HuH-7.5 (cell line): ENCODE measurements around the gene NXF3.
"Not testable (repeated sequence)": the region's sequence is repeated elsewhere in the genome, so short reads cannot be mapped to it uniquely, and the experiment has no call there.

Source experiments
- DNase-seq: peaks from one replicate; pipeline ENCODE4 v3.0.0; 2011; ENCODE audit warnings: low spot score

Gene NXF3, protein sequence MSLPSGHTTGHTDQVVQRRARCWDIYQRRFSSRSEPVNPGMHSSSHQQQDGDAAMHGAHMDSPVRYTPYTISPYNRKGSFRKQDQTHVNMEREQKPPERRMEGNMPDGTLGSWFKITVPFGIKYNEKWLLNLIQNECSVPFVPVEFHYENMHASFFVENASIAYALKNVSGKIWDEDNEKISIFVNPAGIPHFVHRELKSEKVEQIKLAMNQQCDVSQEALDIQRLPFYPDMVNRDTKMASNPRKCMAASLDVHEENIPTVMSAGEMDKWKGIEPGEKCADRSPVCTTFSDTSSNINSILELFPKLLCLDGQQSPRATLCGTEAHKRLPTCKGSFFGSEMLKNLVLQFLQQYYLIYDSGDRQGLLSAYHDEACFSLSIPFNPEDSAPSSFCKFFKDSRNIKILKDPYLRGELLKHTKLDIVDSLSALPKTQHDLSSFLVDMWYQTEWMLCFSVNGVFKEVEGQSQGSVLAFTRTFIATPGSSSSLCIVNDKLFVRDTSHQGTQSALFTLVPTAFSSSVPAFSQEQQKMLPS

GRCh38 chrX:103092942-103093341, at the start of gene NXF3:
Gene NXF3 (minus strand): TSS chrX:103093143. CDS start chrX:103093023, 120 bp downstream.
- DNase-seq: no peak

DNA sequence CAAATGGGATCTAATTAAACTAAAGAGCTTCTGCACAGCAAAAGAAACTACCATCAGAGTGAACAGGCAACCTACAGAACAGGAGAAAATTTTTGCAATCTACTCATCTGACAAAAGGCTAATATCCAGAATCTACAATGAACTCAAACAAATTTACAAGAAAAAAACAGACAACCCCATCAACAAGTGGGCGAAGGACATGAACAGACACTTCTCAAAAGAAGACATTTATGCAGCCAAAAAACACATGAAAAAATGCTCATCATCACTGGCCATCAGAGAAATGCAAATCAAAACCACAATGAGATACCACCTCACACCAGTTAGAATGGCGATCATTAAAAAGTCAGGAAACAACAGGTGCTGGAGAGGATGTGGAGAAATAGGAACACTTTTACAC, 43.6 kb upstream of the NXF3 start:
- DNase-seq: not testable (repeated sequence)

DNA sequence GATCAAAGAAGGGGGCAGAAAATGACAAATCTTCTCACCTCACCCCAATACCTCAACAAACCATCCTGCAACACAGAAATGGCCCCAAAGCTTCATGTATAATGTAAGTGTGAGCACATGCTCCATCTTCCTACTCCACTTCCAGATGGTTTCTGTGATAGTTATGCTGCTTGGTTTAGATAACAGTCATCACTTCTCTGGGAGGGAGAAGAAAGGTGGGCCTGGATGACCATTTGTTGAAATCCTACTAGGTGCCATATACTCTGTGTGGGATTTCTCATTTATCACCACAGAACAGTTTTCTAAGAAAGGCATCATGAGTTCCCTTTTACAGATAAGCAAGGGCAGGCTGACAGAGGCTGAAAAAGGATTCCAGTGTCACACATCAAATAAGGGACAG, 31.3 kb upstream of the NXF3 start:
- DNase-seq: no peak

GRCh38 chrX:103120748-103121147, 27.8 kb upstream of the NXF3 start:
- DNase-seq: no peak

DNA sequence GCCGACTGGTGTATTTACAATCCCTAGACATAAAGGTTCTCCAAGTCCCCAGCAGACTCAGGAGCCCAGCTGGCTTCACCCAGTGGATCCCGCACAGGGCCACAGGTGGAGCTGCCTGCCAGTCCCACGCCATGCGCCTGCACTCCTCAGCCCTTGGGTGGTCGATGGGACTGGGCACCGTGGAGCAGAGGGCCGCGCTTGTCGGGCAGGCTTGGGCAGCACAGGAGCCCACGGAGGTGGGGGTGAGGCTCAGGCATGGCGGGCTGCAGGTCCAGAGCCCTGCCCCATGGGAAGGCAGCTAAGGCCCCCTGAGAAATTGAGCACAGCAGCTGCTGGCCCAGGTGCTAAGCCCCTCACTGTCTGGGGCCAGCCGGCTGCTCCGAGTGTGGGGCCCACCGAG, 24.0 kb upstream of the NXF3 start:
- DNase-seq: not testable (repeated sequence)

DNA sequence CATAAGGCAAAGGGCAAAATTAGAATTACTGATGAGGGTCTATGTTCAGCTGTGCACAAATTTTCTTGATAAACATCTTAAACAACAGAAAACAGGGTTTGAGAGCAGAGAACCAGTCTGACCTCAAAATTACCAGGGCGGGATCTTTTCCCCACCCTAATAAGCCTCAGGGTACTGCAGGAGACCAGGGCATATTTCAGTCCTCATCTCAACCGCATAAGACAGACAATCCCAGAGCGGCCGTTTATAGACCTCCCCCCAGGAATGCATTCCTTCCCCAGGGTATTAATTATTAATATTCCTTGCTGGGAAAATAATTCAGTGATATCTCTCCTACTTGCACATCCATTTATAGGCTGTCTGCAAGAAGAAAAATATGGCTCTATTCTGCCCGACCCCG, 16.6 kb upstream of the NXF3 start:
- DNase-seq: not testable (repeated sequence)

DNA sequence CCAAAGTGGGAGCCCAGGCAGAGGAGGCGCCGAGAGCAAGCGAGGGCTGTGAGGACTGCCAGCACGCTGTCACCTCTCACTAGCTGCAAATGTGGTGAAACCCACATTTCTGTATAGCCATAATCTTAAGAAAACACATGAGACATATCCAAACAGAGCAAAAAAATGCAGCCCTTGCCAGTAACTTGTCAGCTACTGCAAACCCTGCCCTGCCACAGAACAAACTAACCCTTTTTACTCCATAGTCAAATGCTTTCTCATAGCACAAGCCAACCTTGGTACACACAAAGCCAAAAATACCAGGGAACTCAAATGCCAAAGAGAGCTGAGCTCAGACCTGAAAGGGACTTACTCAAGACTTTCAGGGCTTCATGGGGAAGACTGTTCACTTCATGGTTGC, 14.9 kb upstream of the NXF3 start:
- DNase-seq: no peak

DNA sequence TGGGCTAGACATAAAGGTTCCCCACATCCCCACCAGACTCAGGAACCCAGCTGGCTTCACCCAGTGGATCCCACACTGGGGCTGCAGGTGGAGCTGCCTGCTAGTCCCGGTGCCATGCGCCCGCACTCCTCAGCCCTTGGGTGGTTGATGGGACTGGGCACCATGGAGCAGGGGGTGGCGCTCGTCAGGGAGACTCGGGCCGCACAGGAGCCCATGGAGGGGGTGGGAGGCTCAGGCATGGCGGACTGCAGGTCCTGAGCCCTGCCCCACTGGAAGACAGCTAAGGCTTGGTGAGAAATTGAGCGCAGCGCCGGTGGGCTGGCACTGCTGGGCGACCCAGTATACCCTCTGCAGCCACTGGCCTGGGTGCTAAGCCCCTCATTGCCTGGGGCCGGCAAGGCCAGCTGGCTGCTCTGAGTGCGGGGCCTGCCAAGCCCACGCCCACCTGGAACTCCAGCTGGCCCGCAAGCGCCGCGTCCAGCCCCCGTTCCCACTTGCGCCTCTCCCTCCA, 14.3 kb upstream of the NXF3 start:
- not testable (repeated sequence) for DNase-seq

DNA sequence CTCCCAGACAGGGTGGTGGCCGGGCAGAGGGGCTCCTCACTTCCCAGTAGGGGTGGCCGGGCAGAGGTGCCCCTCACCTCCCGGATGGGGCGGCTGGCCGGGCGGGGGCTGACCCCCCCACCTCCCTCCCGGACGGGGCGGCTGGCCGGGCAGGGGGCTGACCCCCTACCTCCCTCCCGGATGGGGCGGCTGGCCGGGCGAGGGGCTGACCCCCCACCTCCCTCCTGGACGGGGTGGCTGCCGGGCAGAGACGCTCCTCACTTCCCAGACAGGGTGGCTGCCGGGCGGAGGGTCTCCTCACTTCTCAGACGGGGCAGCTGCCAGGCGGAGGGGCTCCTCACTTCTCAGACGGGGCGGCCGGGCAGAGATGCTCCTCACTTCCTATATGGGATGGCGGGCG, 11.4 kb upstream of the NXF3 start:
- DNase-seq: not testable (repeated sequence)

- not testable (repeated sequence) for DNase-seq
Observed at GRCh38 chrX:103103866-103104265, 10.9 kb upstream of the NXF3 start.

DNA sequence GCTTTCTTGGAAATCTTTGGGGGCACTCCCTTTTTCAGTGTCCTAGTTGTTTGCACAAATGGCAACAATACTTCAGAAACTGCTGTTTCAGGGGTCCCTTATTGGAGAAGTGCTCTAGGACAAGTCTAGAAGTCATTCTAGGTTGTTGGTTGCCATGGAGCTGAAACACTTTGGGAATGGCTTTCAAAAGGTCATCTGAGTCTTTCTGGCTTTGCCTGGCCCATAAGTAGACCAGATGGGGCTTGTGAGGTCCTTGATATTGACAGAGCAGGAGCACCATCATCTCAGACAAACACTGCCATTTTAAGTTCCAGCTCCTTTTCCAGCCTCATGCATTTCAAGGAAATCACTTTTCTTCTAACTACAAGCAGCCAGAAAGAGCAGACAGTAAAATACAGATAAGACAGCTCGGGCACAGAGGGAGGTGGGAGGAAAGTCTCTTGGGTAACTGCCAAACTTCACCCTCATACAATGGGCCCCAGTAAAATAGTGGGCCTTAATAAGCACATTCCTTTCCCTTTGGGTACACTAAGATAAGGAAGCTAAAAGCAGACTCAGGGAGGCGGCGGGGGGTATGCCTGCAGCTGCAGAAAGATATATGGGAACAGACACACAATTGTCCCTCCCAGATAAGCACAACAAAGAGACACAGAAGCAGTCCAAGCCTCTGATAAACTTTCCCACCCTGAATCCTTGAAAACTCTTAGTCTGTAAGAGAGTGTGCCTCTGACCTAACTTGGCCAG, 8.5 kb upstream of the NXF3 start:
- DNase-seq: no peak

DNA sequence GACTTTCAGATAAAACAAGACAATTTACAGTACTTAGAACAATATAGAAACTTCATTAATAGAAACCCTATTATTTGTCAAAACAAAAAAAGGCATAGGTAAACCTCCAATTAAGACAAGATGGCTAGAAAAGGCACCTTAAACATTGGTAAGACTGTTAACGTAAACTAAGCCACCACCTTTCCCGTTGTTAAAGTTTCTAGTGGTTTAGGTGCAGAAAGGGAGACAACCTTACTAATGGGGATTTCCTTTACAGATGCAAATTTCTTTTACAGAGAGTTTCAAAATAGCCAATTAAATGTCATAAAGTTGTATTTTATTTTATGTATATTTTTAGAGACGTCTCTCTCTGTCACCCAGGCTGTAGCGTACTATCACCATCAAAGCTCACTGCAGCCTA, 7.5 kb upstream of the NXF3 start:
- no peak for DNase-seq

GRCh38 chrX:103099691-103100090, 6.7 kb upstream of the NXF3 start:
- no peak for DNase-seq

GRCh38 chrX:103098488-103098887, 5.5 kb upstream of the NXF3 start:
- DNase-seq: no peak

- no peak for DNase-seq
Observed at GRCh38 chrX:103081051-103081450, 11.9 kb downstream of the NXF3 start.

GRCh38 chrX:103073467-103073866, 19.5 kb downstream of the NXF3 start:
- DNase-seq: no peak

- no peak for DNase-seq
Observed at GRCh38 chrX:103066606-103067005, 26.3 kb downstream of the NXF3 start.

- DNase-seq: no peak
Observed at GRCh38 chrX:103063918-103064434, 29.0 kb downstream of the NXF3 start, which contains the start of gene BEX1. Gene BEX1 (minus strand): TSS chrX:103064171. CDS start chrX:103063274, 897 bp downstream.

GRCh38 chrX:103063191-103063845, 29.6 kb downstream of the NXF3 start:
- DNase-seq: peak; percentile 15

DNA sequence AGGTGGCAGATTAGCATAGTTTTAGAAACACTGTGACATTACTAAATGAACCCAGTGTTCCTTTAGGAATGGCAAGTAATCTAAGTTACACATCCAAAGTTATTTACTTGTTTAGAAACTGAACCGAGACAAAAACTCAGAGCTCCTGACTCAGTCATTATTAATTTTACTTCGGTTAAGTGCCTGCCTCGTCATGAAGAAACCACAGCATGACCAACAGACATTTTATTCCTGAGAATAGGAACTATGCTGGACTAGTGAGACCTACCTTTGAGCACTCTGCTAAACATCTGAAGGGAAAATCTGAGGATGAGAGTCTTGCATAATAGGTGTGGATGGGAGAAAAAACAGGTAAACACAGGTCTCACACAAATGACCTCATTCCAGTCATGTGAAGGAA, 31.5 kb downstream of the NXF3 start:
- no peak for DNase-seq

DNA sequence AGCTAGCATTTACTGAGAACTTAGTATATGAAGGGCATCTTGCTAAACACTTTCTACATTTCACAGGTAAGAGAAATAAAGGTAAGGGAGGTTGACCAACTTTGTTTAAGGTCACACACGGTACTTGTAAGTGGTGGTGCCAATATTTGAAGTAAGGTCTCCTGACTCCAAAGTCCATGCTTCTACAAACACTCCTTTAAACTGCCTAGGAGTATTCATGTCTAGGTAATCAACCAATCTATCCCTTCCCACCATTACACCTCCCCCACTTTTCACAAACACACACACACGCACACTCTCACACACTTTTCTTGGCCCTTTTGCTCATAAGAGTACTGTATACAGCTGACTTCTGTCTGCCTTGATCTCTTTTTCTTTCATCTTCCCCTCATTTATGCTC, 36.0 kb downstream of the NXF3 start:
- peak; percentile 18 for DNase-seq

DNA sequence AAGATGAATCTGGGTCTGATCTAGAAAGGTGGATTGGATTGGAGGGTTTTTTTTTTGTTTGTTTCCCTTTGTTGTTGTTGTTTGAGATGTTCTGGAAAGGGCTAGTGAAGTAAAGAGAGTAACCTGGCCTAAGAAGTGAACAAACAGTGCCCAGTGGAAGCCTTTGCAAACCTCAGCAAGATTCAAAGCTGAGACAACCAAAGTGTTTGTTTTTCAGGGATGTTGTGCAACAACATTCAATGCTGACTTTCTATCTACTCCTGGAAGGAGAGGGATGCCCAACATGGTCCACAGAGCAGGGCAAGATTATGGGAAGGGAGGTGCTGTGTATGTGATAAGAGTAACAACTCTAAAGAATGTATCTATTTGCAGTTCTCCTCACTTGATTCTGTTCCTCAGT, 40.3 kb downstream of the NXF3 start:
- no peak for DNase-seq
